HepG2 (cell line): ENCODE results near the gene SLAMF6. TPM values are rescaled to one million over a fixed set of nuclear protein-coding genes. Genes with fewer than 3 reads are reported as not detected.

Source experiments
- ATAC-seq: fragments of 200-7000 bp; cut with Tn5 transposase; 3 replicates; pipeline ENCODE4 v1.9.1; 2020; ENCODE audit warnings: mild to moderate bottlenecking, moderate library complexity
- BruUV-seq: library from RNA; stranded (reverse); fragments of 400-500 nt; replicated peaks from 2 replicates; lab custom pipeline; 2021; lab: Mats Ljungman, UMichigan
- CTCF ChIA-PET: fragments of 300-600 bp; formaldehyde crosslinking; extraction: SDS; loops from one replicate; lab custom pipeline; 2021; ENCODE audit warnings: low total read pairs, inconsistent platforms, low intra/inter-chr PET ratio; lab: Yijun Ruan, JAX
- POLR2A ChIA-PET: fragments of 350-600 bp; sonication (Branson Sonifier 250); formaldehyde crosslinking; loops from one replicate; lab custom pipeline; 2020; ENCODE audit warnings: antibody characterized with exemption, inconsistent platforms; lab: Yijun Ruan, JAX
- DNase-seq: peaks from one replicate; pipeline ENCODE4 v3.0.0-alpha.2; 2015; ENCODE audit warnings: low spot score
- FAIRE-seq: peaks from 3 replicates; lab custom pipeline; 2011; peaks lifted over from hg19 to GRCh38; lab: Jason Lieb, UNC
- H2AFZ ChIP-seq: one replicate; pipeline ENCODE4 v1.6.1; 2011; ENCODE audit warnings: low read length, inconsistent platforms
- H3K27ac ChIP-seq: fragments of 300-600 bp; 3 replicates; pipeline ENCODE4 v1.8.0; 2011; ENCODE audit warnings: mixed run types, mild to moderate bottlenecking, mixed read lengths, low read length, inconsistent platforms; ENCODE audit not compliant: insufficient read depth; ENCODE audit errors: extremely low read length
- H3K27me3 ChIP-seq, 2 experiments: fragments of 200-600 bp in 1 of 2; 2 replicates in 1 of 2; 3 replicates in 1 of 2; pipeline versions ENCODE4 v1.6.0 to v1.8.0; 2011; ENCODE audit warnings: low read length in 2 of 2, mild to moderate bottlenecking in 2 of 2, moderate library complexity in 2 of 2, inconsistent platforms in 1 of 2; ENCODE audit not compliant: insufficient read depth in 2 of 2, control insufficient read depth in 1 of 2
- H3K36me3 ChIP-seq, 2 experiments: fragments of 200-600 bp in 1 of 2; replicated peaks in 1 of 2; 2 replicates in 1 of 2; 3 replicates in 1 of 2; pipeline versions ENCODE4 v1.5.1 to v1.8.0; 2011; ENCODE audit warnings: low read length in 2 of 2, inconsistent platforms in 1 of 2; ENCODE audit not compliant: insufficient read depth in 2 of 2, control insufficient read depth in 1 of 2
- H3K4me1 ChIP-seq: 2 replicates; pipeline ENCODE4 v1.5.1; 2012; ENCODE audit warnings: low read length, inconsistent platforms; ENCODE audit not compliant: insufficient read depth
- H3K4me2 ChIP-seq: 2 replicates; pipeline ENCODE4 v1.6.0; 2011; ENCODE audit warnings: low read depth, low read length, inconsistent platforms
- H3K4me3 ChIP-seq, 3 experiments: fragments of 200-600 bp in 1 of 3; sonication (generic), shearing (Covaris generic) in 1 of 3; replicated peaks in 1 of 3; 2 replicates each; pipeline ENCODE4 v1.5.1; 2011 to 2016; ENCODE audit warnings: low read length in 3 of 3, inconsistent platforms in 2 of 3, low read depth in 2 of 3, mild to moderate bottlenecking in 2 of 3, control low read depth in 1 of 3, mixed read lengths in 1 of 3; ENCODE audit not compliant: insufficient read depth in 1 of 3
- H3K79me2 ChIP-seq: one replicate; pipeline ENCODE4 v1.6.1; 2011; ENCODE audit warnings: low read length, inconsistent platforms; ENCODE audit not compliant: insufficient read depth
- H3K9ac ChIP-seq: 2 replicates; pipeline ENCODE4 v1.6.0; 2011; ENCODE audit warnings: mild to moderate bottlenecking, low read depth, low read length, inconsistent platforms; ENCODE audit not compliant: insufficient read depth
- H3K9me3 ChIP-seq: 2 replicates; pipeline ENCODE4 v1.5.1; 2012; ENCODE audit warnings: mild to moderate bottlenecking, low read length
- H4K20me1 ChIP-seq: 2 replicates; pipeline ENCODE4 v1.6.0; 2011; ENCODE audit warnings: inconsistent platforms, mild to moderate bottlenecking, low read length, moderate library complexity; ENCODE audit not compliant: insufficient read depth
- ASH2L ChIP-seq: fragments of 300-600, 200-600 bp; sonication (generic); IDR thresholded peaks from 2 replicates; pipeline ENCODE4 v1.7.0; 2017; ENCODE audit warnings: low read depth, mild to moderate bottlenecking, moderate library complexity, mixed read lengths, low read length; ENCODE audit not compliant: insufficient read length
- HDAC6 ChIP-seq: fragments of 200-600 bp; sonication (generic); IDR thresholded peaks from 2 replicates; pipeline ENCODE4 v1.7.0; 2017; ENCODE audit warnings: mild to moderate bottlenecking, antibody characterized with exemption, low read length, low read depth
- MXI1 ChIP-seq: IDR thresholded peaks from 3 replicates; pipeline ENCODE4 v1.6.1; 2012; ENCODE audit warnings: low read depth, low read length, inconsistent platforms, borderline replicate concordance
- PHF5A ChIP-seq: IDR thresholded peaks from one replicate; pipeline ENCODE4 v1.6.1; 2018; ENCODE audit warnings: low read depth, missing genetic modification reagents; ENCODE audit not compliant: unreplicated experiment
- RFX1 ChIP-seq: fragments of 450-650 bp; IDR thresholded peaks from 2 replicates; pipeline ENCODE4 v1.6.1; 2017
- TCF7 ChIP-seq: sonication (generic); IDR thresholded peaks from 2 replicates; pipeline ENCODE4 v1.6.1; 2016; ENCODE audit warnings: antibody characterized with exemption, low read depth
- ZNF207 ChIP-seq: fragments of 450-650 bp; IDR thresholded peaks from 2 replicates; pipeline ENCODE4 v1.6.1; 2016; ENCODE audit warnings: antibody characterized with exemption, borderline replicate concordance
- ZNF333 ChIP-seq: sonication (generic); formaldehyde crosslinking; IDR thresholded peaks from 2 replicates; pipeline ENCODE4 v1.4.0; 2020; ENCODE audit warnings: mild to moderate bottlenecking, missing genetic modification reagents, borderline replicate concordance
- ZNF543 ChIP-seq: sonication (generic); formaldehyde crosslinking; IDR thresholded peaks from 2 replicates; pipeline ENCODE4 v1.4.0; 2020; ENCODE audit warnings: mild to moderate bottlenecking, missing genetic modification reagents
- ZNF687 ChIP-seq: sonication (generic); formaldehyde crosslinking; IDR thresholded peaks from 2 replicates; pipeline ENCODE4 v1.5.1; 2020; ENCODE audit warnings: mild to moderate bottlenecking, missing genetic modification reagents, moderate library complexity
- WGBS: methylation state at CpG from one replicate; pipeline ENCODE4 v1.1.6; 2017; ENCODE audit warnings: low lambda C conversion rate; 5-methylcytosine and 5-hydroxymethylcytosine counted together
- in situ Hi-C: cut with HindIII; loops from 2 replicates; pipeline ENCODE4 v1.10.0; 2017; ENCODE audit warnings: low pct_unique_long_range_greater_than_20kb; ENCODE audit not compliant: extremely low pct_ligation_motif_present
- intact Hi-C: fragments of 100-400 bp; cut with micrococcal nuclease; formaldehyde crosslinking; loops from one replicate; pipeline ENCODE4 v1.10.0; 2022; ENCODE audit not compliant: unreplicated experiment
- polyA plus RNA-seq, 8 experiments: library from polyadenylated mRNA; depleted of rRNA in 3 of 8; stranded (reverse) in 7 of 8; unstranded in 1 of 8; fragments of >200 nt; fragmentation: Illumina TruSeq in 4 of 8; extraction: Trizol in 4 of 8; gene quantifications; 2 replicates each; pipeline versions ENCODE4 v1.2.1 to v1.2.3, GENCODE V29; 2011 to 2016; ENCODE audit warnings: low read depth in 4 of 8, missing spikeins in 1 of 8, mixed read lengths in 1 of 8; ENCODE audit not compliant: insufficient read depth in 1 of 8
- total RNA-seq, 5 experiments: library from RNA; depleted of rRNA; stranded (reverse); fragments of >200 nt; fragmentation: Illumina TruSeq; extraction: Trizol; gene quantifications; 2 replicates each; pipeline ENCODE4 v1.2.3, GENCODE V29; 2016; ENCODE audit warnings: low read depth in 1 of 5
- TF ChIP-seq, protein P1 (sequence below): sonication (generic); formaldehyde crosslinking; IDR thresholded peaks from 2 replicates; pipeline ENCODE4 v1.5.1; 2020; ENCODE audit warnings: mild to moderate bottlenecking, missing genetic modification reagents, borderline replicate concordance
- TF ChIP-seq, protein P2 (sequence below): sonication (generic); formaldehyde crosslinking; IDR thresholded peaks from 2 replicates; pipeline ENCODE4 v1.5.0; 2020; ENCODE audit warnings: mild to moderate bottlenecking, missing genetic modification reagents, borderline replicate concordance

The SLAMF6 gene
- total and polyA plus RNA-seq, 2 of the 13 experiments (the other 11 are each of a cell fraction or from before 2014, with no cell fraction given): not detected

DNA sequence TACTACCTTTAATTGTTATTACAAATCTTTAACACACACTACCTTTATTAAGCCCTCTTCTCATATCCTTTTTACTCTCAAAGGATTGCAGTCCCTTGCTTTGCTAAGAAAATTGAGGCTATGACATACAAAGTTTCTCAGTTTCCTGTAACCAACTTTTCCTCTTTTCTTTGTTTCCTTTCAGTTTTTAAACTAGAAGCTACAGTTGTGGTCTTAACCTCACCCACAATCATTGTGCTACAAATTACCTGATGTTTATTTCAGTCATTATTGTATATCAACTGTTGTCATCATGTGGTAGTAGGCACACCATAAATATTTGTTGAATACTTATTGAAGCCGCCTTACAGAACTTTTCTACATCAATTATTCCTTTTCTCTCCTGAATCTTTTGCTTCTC is 51.8 kb downstream of the SLAMF6 start:
- BruUV-seq: no TSS peak
- ATAC-seq: no peak
- TF ChIP-seq ZNF207 (no peak), TCF7 (no peak), ZNF687 (no peak), MXI1 (no peak), HDAC6 (no peak), ASH2L (no peak), ZNF333 (CRISPR knock-in tag) (no peak), PHF5A (CRISPR knock-in tag) (no peak), ZNF543 (CRISPR knock-in tag) (no peak), RFX1 (no peak)
- TF ChIP-seq, protein P1, sequence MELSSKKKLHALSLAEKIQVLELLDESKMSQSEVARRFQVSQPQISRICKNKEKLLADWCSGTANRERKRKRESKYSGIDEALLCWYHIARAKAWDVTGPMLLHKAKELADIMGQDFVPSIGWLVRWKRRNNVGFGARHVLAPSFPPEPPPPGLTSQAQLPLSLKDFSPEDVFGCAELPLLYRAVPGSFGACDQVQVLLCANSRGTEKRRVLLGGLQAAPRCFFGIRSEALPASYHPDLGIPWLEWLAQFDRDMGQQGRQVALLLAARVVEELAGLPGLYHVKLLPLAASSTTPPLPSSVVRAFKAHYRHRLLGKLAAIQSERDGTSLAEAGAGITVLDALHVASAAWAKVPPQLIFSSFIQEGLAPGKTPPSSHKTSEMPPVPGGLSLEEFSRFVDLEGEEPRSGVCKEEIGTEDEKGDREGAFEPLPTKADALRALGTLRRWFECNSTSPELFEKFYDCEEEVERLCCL: no peak
- TF ChIP-seq, protein P2, sequence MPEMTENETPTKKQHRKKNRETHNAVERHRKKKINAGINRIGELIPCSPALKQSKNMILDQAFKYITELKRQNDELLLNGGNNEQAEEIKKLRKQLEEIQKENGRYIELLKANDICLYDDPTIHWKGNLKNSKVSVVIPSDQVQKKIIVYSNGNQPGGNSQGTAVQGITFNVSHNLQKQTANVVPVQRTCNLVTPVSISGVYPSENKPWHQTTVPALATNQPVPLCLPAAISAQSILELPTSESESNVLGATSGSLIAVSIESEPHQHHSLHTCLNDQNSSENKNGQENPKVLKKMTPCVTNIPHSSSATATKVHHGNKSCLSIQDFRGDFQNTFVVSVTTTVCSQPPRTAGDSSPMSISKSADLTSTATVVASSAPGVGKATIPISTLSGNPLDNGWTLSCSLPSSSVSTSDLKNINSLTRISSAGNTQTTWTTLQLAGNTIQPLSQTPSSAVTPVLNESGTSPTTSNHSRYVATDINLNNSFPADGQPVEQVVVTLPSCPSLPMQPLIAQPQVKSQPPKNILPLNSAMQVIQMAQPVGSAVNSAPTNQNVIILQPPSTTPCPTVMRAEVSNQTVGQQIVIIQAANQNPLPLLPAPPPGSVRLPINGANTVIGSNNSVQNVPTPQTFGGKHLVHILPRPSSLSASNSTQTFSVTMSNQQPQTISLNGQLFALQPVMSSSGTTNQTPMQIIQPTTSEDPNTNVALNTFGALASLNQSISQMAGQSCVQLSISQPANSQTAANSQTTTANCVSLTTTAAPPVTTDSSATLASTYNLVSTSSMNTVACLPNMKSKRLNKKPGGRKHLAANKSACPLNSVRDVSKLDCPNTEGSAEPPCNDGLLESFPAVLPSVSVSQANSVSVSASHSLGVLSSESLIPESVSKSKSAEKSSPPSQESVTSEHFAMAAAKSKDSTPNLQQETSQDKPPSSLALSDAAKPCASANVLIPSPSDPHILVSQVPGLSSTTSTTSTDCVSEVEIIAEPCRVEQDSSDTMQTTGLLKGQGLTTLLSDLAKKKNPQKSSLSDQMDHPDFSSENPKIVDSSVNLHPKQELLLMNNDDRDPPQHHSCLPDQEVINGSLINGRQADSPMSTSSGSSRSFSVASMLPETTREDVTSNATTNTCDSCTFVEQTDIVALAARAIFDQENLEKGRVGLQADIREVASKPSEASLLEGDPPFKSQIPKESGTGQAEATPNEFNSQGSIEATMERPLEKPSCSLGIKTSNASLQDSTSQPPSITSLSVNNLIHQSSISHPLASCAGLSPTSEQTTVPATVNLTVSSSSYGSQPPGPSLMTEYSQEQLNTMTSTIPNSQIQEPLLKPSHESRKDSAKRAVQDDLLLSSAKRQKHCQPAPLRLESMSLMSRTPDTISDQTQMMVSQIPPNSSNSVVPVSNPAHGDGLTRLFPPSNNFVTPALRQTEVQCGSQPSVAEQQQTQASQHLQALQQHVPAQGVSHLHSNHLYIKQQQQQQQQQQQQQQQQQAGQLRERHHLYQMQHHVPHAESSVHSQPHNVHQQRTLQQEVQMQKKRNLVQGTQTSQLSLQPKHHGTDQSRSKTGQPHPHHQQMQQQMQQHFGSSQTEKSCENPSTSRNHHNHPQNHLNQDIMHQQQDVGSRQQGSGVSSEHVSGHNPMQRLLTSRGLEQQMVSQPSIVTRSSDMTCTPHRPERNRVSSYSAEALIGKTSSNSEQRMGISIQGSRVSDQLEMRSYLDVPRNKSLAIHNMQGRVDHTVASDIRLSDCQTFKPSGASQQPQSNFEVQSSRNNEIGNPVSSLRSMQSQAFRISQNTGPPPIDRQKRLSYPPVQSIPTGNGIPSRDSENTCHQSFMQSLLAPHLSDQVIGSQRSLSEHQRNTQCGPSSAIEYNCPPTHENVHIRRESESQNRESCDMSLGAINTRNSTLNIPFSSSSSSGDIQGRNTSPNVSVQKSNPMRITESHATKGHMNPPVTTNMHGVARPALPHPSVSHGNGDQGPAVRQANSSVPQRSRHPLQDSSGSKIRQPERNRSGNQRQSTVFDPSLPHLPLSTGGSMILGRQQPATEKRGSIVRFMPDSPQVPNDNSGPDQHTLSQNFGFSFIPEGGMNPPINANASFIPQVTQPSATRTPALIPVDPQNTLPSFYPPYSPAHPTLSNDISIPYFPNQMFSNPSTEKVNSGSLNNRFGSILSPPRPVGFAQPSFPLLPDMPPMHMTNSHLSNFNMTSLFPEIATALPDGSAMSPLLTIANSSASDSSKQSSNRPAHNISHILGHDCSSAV (CRISPR knock-in tag): no peak
- Histone ChIP-seq H3K79me2 (no peaks in the 10 kb centered on the region), H3K27me3 (no peaks in the 10 kb centered on the region), H3K36me3 (no peaks in the 10 kb centered on the region), H3K9me3 (no peaks in the 10 kb centered on the region), H3K4me2 (no peak overlapping the region), H2AFZ (no peak overlapping the region), H4K20me1 (no peaks in the 10 kb centered on the region), H3K4me3 (no peak overlapping the region), H3K4me1 (no peaks in the 10 kb centered on the region), H3K9ac (no peak overlapping the region), H3K27ac (no peak overlapping the region)
- 5% methylated on average over 1 of the region's 1 CpG for WGBS
- no peak for FAIRE-seq
- CTCF ChIA-PET: no interaction called here
- intact Hi-C loops: no loop called here
- POLR2A ChIA-PET: no interaction called here
- DNase-seq: no peak
- in situ Hi-C loops: no loop called here
